NCI-H2227 (cell line): ENCODE results near the gene ZNF667.

ENCODE experiments used
- DNase-seq: peaks from one replicate; lab custom pipeline; 2025; ENCODE audit not compliant: unreplicated experiment; lab: John Stamatoyannopoulos, UW

ZNF667 gene

GRCh38 chr19:56476651-56477428 is at the start of gene ZNF667:
ZNF667 (minus strand) TSS chr19:56477345; CDS start chr19:56462370, 14,975 bp downstream.
- DNase-seq = peak; percentile 59

- no peak for DNase-seq
These were observed 48.2 kb upstream of the ZNF667 start for GRCh38 chr19:56525214-56525860.

- no peak for DNase-seq
These were observed 31.2 kb upstream of the ZNF667 start for GRCh38 chr19:56508290-56508778.

- peak; percentile 100 for DNase-seq
These were observed 30.5 kb upstream of the ZNF667 start, which contains the start of gene ZNF471 for GRCh38 chr19:56507446-56508289. ZNF471 (plus strand) TSS chr19:56507855; CDS start chr19:56511572, 3,717 bp downstream.

DNA sequence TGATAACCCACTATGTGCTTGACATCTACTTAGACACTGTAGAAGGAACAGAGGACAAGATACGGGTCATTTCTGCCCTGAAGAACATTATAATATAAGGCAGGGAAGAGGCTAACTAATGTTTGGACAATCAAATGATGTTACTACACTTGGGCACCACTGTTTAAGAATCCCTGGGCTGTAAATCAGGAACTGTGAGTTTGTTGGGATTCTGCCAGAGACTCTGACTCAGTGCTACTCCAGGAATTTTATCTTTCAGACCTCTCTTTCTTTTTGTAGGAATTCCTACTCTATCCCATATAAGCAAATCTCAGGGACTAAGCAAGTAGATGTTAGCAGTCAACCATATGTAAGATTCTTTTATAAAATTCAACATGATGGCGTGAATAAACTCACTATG is 27.4 kb upstream of the ZNF667 start:
- DNase-seq = no peak

- DNase-seq = no peak
These were observed 14.3 kb upstream of the ZNF667 start for GRCh38 chr19:56491399-56491798.

DNA sequence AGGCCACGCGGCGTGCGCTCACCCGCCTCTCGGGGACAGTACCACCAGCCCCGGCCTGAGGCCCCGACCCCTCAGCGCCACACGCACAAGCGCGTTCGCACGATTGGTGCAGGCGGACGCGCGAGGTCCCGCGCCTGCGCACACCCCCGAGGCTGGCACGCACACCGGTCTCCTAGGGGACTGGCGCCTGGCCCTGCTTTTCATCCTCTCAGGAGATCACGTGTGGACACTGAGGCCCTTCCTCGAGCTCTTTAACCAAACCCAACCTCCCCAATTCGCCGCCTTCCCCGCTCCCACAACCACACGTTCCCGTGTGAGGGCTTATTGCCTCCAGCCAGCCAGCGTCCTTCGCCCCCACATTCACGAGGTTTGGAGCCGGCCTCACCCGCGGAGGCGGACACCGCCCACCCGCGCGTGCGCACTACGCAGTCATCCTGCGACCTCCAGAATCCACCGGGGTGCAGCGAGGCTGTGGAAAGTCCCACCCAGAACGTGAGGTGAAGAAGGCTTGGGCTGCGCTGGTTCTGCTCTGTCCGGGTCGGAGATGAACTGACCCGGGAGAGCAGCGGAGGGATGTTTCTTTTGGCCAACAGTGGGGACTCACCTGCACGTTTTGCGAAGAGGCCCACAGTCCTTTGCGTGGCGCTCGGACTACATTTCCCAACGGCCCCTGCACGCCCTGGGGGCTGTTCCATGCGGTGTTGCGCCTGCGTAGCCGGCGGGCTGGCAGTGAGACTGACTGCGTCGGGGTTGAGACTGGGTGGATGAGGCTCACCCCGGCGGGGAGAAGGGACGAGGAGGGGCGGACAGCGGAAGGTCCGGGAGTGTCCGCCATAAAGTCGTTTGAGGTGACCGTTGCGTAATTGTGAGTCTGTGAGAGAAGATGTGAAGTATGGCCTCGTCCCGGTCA is 539 bp upstream of the ZNF667 start:
- DNase-seq = peak; percentile 98

- DNase-seq = no peak
These were observed 1.1 kb downstream of the ZNF667 start for GRCh38 chr19:56476093-56476492.

DNA sequence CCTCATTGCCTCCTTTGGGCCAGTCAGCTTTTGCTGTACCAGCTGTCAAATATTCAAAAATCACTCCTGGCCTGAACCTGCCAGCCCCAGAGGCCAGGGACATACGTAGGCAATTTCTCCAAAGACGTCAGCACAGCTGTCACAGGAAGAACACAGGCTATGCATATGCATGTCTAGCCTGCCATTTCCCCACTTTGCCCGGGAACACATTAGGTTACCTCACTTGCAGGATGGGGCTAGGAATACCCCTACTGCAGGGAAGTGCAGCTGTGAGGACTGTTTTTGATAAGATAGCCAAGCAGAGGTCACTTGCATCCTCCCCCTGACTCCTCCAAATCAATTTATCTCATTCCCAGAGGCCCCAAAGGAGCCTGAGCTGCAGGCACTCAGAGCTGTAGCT is 2.8 kb downstream of the ZNF667 start:
- no peak for DNase-seq

GRCh38 chr19:56441206-56441792 is 35.8 kb downstream of the ZNF667 start:
- no peak for DNase-seq

DNA sequence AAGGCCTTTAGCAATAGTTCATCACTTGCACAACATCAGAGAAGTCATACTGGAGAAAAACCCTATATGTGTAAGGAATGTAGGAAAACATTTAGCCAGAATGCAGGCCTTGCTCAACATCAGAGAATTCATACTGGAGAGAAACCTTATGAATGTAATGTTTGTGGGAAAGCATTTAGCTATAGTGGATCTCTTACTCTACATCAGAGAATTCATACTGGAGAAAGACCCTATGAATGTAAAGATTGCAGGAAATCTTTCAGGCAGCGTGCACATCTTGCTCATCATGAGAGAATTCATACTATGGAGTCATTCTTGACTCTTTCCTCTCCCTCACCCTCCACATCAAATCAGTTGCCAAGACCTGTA is 53.2 kb downstream of the ZNF667 start:
- no peak for DNase-seq

DNA sequence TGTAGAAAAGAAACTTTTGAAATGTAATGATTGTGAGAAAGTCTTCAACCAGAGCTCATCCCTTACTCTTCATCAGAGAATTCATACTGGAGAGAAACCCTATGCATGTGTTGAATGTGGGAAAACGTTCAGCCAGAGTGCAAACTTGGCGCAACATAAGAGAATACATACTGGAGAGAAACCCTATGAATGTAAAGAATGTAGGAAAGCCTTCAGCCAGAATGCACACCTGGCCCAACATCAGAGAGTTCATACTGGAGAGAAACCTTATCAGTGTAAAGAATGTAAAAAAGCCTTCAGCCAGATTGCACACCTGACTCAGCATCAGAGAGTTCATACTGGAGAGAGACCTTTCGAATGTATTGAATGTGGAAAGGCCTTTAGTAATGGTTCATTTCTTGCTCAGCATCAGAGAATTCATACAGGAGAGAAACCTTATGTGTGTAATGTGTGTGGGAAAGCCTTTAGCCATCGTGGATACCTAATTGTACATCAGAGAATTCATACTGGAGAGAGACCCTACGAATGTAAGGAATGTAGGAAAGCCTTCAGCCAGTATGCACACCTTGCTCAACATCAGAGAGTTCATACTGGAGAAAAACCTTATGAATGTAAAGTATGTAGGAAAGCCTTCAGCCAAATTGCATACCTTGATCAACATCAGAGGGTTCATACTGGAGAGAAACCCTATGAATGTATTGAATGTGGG is 53.7 kb downstream of the ZNF667 start:
- no peak for DNase-seq

GRCh38 chr19:56405062-56405461 is 72.1 kb downstream of the ZNF667 start:
- DNase-seq = no peak

GRCh38 chr19:56404705-56405056 is 72.5 kb downstream of the ZNF667 start:
- DNase-seq = no peak

GRCh38 chr19:56403764-56404704 is 73.1 kb downstream of the ZNF667 start, which contains the start of gene ZNF583:
ZNF583 (plus strand) TSS chr19:56404332; CDS start chr19:56407115, 2,783 bp downstream.
- DNase-seq = peak; percentile 99

DNA sequence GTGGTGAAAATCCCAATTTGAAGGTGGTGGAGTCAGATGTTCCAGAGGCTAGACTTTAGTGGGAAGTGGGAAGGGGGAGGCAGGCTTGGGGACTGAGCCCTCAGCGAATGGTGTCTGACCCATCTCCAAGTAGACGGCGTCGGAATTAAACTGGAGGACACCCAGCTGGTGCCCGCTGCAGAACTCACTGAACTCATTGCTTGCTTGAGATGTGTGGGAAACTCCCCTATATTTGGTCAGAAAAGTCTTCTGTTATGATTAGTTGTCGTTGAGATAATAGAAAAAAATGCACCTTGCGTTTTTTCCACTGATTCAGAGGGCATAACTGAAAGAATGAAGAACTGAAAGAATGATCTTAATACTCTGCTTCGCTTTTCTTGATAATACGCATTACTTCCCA is 73.9 kb downstream of the ZNF667 start:
- DNase-seq = no peak

- no peak for DNase-seq
These were observed 76.7 kb downstream of the ZNF667 start for GRCh38 chr19:56400485-56400884.

- DNase-seq = no peak
These were observed 78.3 kb downstream of the ZNF667 start for GRCh38 chr19:56398809-56399208.
